HG02970 (cell line): ENCODE results near the gene FLT4.

Source experiments
- ATAC-seq: cut with Tn5 transposase; IDR thresholded peaks from one replicate; pipeline ENCODE4 v1.9.1; 2021; ENCODE audit warnings: mild to moderate bottlenecking, moderate library complexity, moderate number of reproducible peaks; ENCODE audit not compliant: unreplicated experiment, low FRiP score

Gene FLT4

GRCh38 chr5:180553530-180553929 is 95.9 kb downstream of the FLT4 start:
- no peak for ATAC-seq
